SK-N-SH (cell line): ENCODE measurements around the gene TRIM71.

Source experiments
- CTCF ChIP-seq: fragments of 200-600 bp; sonication (generic); IDR thresholded peaks from 2 replicates; pipeline ENCODE4 v1.6.1; 2017; ENCODE audit warnings: antibody characterized with exemption, mild to moderate bottlenecking, moderate library complexity
- EZH2phosphoT487 ChIP-seq: fragments of 200-600 bp; sonication (generic); IDR thresholded peaks from 2 replicates; pipeline ENCODE4 v1.6.1; 2017; ENCODE audit warnings: low read depth, mixed run types, mild to moderate bottlenecking, antibody characterized with exemption, moderate library complexity, borderline replicate concordance
- GABPA ChIP-seq: IDR thresholded peaks from 2 replicates; pipeline ENCODE4 v1.4.0; 2012; ENCODE audit warnings: low read depth, mild to moderate bottlenecking
- GATA2 ChIP-seq: sonication (generic); formaldehyde crosslinking; IDR thresholded peaks from 2 replicates; pipeline ENCODE4 v1.5.0; 2020; ENCODE audit warnings: mild to moderate bottlenecking, missing genetic modification reagents
- JUND ChIP-seq: IDR thresholded peaks from 2 replicates; pipeline ENCODE4 v1.4.0; 2012
- MEF2A ChIP-seq: IDR thresholded peaks from 2 replicates; pipeline ENCODE4 v1.4.0; 2012; ENCODE audit warnings: low read depth, borderline replicate concordance
- MXI1 ChIP-seq: IDR thresholded peaks from 2 replicates; pipeline ENCODE4 v1.6.1; 2012; ENCODE audit warnings: mild to moderate bottlenecking, low read depth, low read length, improper control_type of control experiment
- NFIC ChIP-seq: IDR thresholded peaks from 2 replicates; pipeline ENCODE4 v1.4.0; 2012; ENCODE audit warnings: borderline replicate concordance
- PBX3 ChIP-seq: IDR thresholded peaks from 2 replicates; pipeline ENCODE4; 2012
- RAD21 ChIP-seq: IDR thresholded peaks from 2 replicates; pipeline ENCODE4 v1.6.1; 2012; ENCODE audit warnings: mild to moderate bottlenecking, low read length
- RFX5 ChIP-seq: IDR thresholded peaks from 2 replicates; pipeline ENCODE4 v1.6.1; 2012; ENCODE audit warnings: mild to moderate bottlenecking, improper control_type of control experiment, low read length
- SIN3A ChIP-seq: IDR thresholded peaks from 2 replicates; pipeline ENCODE4 v1.6.1; 2012; ENCODE audit warnings: low read depth, mild to moderate bottlenecking, low read length, moderate library complexity, borderline replicate concordance
- TCF12 ChIP-seq: IDR thresholded peaks from 2 replicates; pipeline ENCODE4 v1.4.0; 2012
- TF ChIP-seq, protein P1 (sequence below): IDR thresholded peaks from 2 replicates; pipeline ENCODE4 v1.4.0; 2012; ENCODE audit warnings: low read depth

- no peak for TF ChIP-seq CTCF
- no peak for TF ChIP-seq MEF2A
- no peak for TF ChIP-seq GABPA
- no peak for TF ChIP-seq SIN3A
- TF ChIP-seq RFX5, result no peak
- no peak for TF ChIP-seq MXI1
- TF ChIP-seq GATA2, result no peak
- TF ChIP-seq NFIC, result no peak
- TF ChIP-seq EZH2phosphoT487, result no peak
- TF ChIP-seq TCF12, result no peak
- no peak for TF ChIP-seq JUND
- TF ChIP-seq, protein P1, sequence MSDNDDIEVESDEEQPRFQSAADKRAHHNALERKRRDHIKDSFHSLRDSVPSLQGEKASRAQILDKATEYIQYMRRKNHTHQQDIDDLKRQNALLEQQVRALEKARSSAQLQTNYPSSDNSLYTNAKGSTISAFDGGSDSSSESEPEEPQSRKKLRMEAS, result no peak
- no peak for TF ChIP-seq RAD21
- TF ChIP-seq PBX3, result no peak
Measured at GRCh38 chr3:32922078-32922477, 104.3 kb downstream of the TRIM71 start.
